IPS DF 19.7 (cell line): ENCODE measurements around the gene CDH6.

ENCODE experiments used
- DNase-seq: peaks from one replicate; pipeline ENCODE4 v3.0.0-alpha.2; 2013; ENCODE audit warnings: low read depth, low spot score

CDH6 gene

GRCh38 chr5:31197183-31197582 is 3.7 kb downstream of the CDH6 start:
- DNase-seq: no peak

- DNase-seq: no peak
Observed at GRCh38 chr5:31204958-31205357, 11.5 kb downstream of the CDH6 start.

- DNase-seq: no peak
Observed at GRCh38 chr5:31208043-31208442, 14.6 kb downstream of the CDH6 start.

GRCh38 chr5:31209334-31209733 is 15.8 kb downstream of the CDH6 start:
- no peak for DNase-seq

- DNase-seq: no peak
Observed at GRCh38 chr5:31211098-31211497, 17.6 kb downstream of the CDH6 start.

- no peak for DNase-seq
Observed at GRCh38 chr5:31213257-31213656, 19.8 kb downstream of the CDH6 start.

GRCh38 chr5:31213705-31214121 is 20.2 kb downstream of the CDH6 start:
- no peak for DNase-seq

GRCh38 chr5:31214229-31214628 is 20.7 kb downstream of the CDH6 start:
- DNase-seq: no peak

GRCh38 chr5:31215236-31215635 is 21.8 kb downstream of the CDH6 start:
- no peak for DNase-seq

- DNase-seq: no peak
Observed at GRCh38 chr5:31217446-31217845, 24.0 kb downstream of the CDH6 start.

- no peak for DNase-seq
Observed at GRCh38 chr5:31218978-31219377, 25.5 kb downstream of the CDH6 start.

GRCh38 chr5:31221001-31221400 is 27.5 kb downstream of the CDH6 start:
- DNase-seq: no peak

- DNase-seq: no peak
Observed at GRCh38 chr5:31225118-31225517, 31.6 kb downstream of the CDH6 start.

- no peak for DNase-seq
Observed at GRCh38 chr5:31225613-31226012, 32.1 kb downstream of the CDH6 start.

GRCh38 chr5:31226651-31227050 is 33.2 kb downstream of the CDH6 start:
- DNase-seq: no peak

GRCh38 chr5:31229266-31229665 is 35.8 kb downstream of the CDH6 start:
- DNase-seq: no peak

- no peak for DNase-seq
Observed at GRCh38 chr5:31231177-31231838, 37.8 kb downstream of the CDH6 start.

- DNase-seq: no peak
Observed at GRCh38 chr5:31232273-31232888, 38.9 kb downstream of the CDH6 start.

GRCh38 chr5:31235381-31235780 is 41.9 kb downstream of the CDH6 start:
- no peak for DNase-seq

- DNase-seq: no peak
Observed at GRCh38 chr5:31236339-31236738, 42.9 kb downstream of the CDH6 start.

GRCh38 chr5:31237174-31237573 is 43.7 kb downstream of the CDH6 start:
- DNase-seq: no peak

- no peak for DNase-seq
Observed at GRCh38 chr5:31238497-31238896, 45.0 kb downstream of the CDH6 start.

GRCh38 chr5:31244921-31245320 is 51.4 kb downstream of the CDH6 start:
- no peak for DNase-seq

GRCh38 chr5:31247381-31247780 is 53.9 kb downstream of the CDH6 start:
- DNase-seq: no peak
